ENCODE results near the gene GRK6. TPM values are rescaled to one million over a fixed set of nuclear protein-coding genes. Genes with fewer than 3 reads are reported as not detected.

GRK6 gene
- total RNA-seq, 1 donor from 2014 or later, result 28.7 TPM

DNA sequence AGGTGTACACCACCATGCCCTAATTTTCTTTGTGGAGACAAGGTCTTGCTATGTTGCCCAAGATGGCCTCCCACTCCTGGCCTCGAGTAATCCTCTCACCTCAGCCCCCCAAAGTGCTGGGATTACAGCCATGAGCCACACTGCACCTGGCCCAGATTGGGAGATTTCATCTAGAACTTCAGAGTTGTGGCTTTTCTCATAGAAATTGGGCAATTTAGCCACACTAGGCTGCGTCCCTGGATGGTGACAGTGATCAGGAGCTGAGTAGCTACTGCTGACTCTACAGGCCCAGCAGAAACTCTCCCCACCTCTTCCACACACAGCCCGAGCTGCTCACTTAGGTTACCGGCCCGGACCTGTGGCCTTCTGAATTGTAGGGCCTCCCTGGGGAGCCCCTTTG is 33.7 kb upstream of the GRK6 start:
- intact Hi-C loops (cut with DNase I), result no loop called here
- no peaks in the 10 kb centered on the region for H3K9me3 ChIP-seq
- TF ChIP-seq POLR2A (IDR thresholded peaks at IDR 0.05) (no peak), POLR2AphosphoS5 (IDR thresholded peaks at IDR 0.05; ENCODE audit: insufficient read depth in 1 of 2, low read depth in 1 of 2) (no peak)
- TF ChIP-seq, protein P1, sequence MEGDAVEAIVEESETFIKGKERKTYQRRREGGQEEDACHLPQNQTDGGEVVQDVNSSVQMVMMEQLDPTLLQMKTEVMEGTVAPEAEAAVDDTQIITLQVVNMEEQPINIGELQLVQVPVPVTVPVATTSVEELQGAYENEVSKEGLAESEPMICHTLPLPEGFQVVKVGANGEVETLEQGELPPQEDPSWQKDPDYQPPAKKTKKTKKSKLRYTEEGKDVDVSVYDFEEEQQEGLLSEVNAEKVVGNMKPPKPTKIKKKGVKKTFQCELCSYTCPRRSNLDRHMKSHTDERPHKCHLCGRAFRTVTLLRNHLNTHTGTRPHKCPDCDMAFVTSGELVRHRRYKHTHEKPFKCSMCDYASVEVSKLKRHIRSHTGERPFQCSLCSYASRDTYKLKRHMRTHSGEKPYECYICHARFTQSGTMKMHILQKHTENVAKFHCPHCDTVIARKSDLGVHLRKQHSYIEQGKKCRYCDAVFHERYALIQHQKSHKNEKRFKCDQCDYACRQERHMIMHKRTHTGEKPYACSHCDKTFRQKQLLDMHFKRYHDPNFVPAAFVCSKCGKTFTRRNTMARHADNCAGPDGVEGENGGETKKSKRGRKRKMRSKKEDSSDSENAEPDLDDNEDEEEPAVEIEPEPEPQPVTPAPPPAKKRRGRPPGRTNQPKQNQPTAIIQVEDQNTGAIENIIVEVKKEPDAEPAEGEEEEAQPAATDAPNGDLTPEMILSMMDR (IDR thresholded peaks at IDR 0.05), result no peak

GRCh38 chr5:177393206-177393765 is 33.2 kb upstream of the GRK6 start:
- intact Hi-C loops (cut with DNase I), result no loop called here
- H3K27me3 ChIP-seq, result no peaks in the 10 kb centered on the region
- TF ChIP-seq, protein P1 (IDR thresholded peaks at IDR 0.05), result no peak
- no peak for TF ChIP-seq POLR2A (IDR thresholded peaks at IDR 0.05)
- no peak for TF ChIP-seq POLR2AphosphoS5 (IDR thresholded peaks at IDR 0.05; ENCODE audit: insufficient read depth in 1 of 2, low read depth in 1 of 2)

More for the DNA sequence above, 33.7 kb upstream of the GRK6 start:
- H3K27ac ChIP-seq, result no peak overlapping the region
- peaks cover 27% of the 10 kb centered on the region for H3K4me1 ChIP-seq
- H3K4me3 ChIP-seq, result no peak overlapping the region
- DNase-seq (ENCODE audit: extremely low spot score in 2 of 2), result no peak
- no peaks in the 10 kb centered on the region for H3K27me3 ChIP-seq
- no peaks in the 10 kb centered on the region for H3K36me3 ChIP-seq

DNA sequence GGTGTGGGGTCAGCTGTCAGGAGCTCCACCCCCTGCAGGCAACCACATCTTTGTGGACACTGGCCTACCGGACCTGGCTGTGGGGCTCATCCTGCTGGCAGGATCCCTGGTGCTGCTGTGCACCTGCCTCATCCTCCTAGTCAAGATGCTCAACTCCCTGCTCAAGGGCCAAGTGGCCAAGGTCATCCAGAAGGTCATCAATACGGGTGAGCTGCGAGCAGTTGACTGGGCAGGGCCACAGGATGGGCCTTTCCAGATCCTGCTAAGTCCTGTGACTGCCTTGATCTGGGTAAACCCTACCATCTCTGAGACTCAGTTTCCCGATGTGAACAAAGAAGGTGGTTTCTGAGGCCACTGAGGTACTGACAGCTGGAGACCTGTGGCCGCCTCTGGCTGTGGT is 32.5 kb upstream of the GRK6 start:
- Histone ChIP-seq H3K27me3 (no peaks in the 10 kb centered on the region), H3K4me3 (no peak overlapping the region), H3K27ac (no peak overlapping the region), H3K9me3 (no peaks in the 10 kb centered on the region), H3K4me1 (peaks cover 15% of the 10 kb centered on the region), H3K36me3 (no peaks in the 10 kb centered on the region)
- TF ChIP-seq POLR2AphosphoS5 (IDR thresholded peaks at IDR 0.05; ENCODE audit: insufficient read depth in 1 of 2, low read depth in 1 of 2), result no peak
- no peak for TF ChIP-seq POLR2A (IDR thresholded peaks at IDR 0.05)
- TF ChIP-seq, protein P1 (IDR thresholded peaks at IDR 0.05), result no peak
- DNase-seq (ENCODE audit: extremely low spot score in 2 of 2), result no peak
- intact Hi-C loops (cut with DNase I), result no loop called here

More at GRCh38 chr5:177393206-177393765, 33.2 kb upstream of the GRK6 start:
- no peak overlapping the region for H3K4me3 ChIP-seq
- H3K9me3 ChIP-seq, result no peaks in the 10 kb centered on the region
- peaks cover 22% of the 10 kb centered on the region for H3K4me1 ChIP-seq
- no peak overlapping the region for H3K27ac ChIP-seq
- no peak for DNase-seq (ENCODE audit: extremely low spot score in 2 of 2)
- H3K36me3 ChIP-seq, result no peaks in the 10 kb centered on the region

- no peak for DNase-seq (ENCODE audit: extremely low spot score in 2 of 2)
- intact Hi-C loops (cut with DNase I), result no loop called here
- peaks cover 11% of the 10 kb centered on the region for H3K4me1 ChIP-seq
- H3K36me3 ChIP-seq, result no peaks in the 10 kb centered on the region
- no peak overlapping the region for H3K4me3 ChIP-seq
- peaks cover 11% of the 10 kb centered on the region for H3K27me3 ChIP-seq
- H3K27ac ChIP-seq, result no peak overlapping the region
- no peaks in the 10 kb centered on the region for H3K9me3 ChIP-seq
- TF ChIP-seq POLR2AphosphoS5 (IDR thresholded peaks at IDR 0.05; ENCODE audit: insufficient read depth in 1 of 2, low read depth in 1 of 2) (no peak), POLR2A (IDR thresholded peaks at IDR 0.05) (no peak)
- TF ChIP-seq, protein P1 (IDR thresholded peaks at IDR 0.05), result no peak
Measured at GRCh38 chr5:177396078-177396477, 30.4 kb upstream of the GRK6 start.

- H3K36me3 ChIP-seq, result no peaks in the 10 kb centered on the region
- H3K27me3 ChIP-seq, result peaks cover 11% of the 10 kb centered on the region
- H3K4me3 ChIP-seq, result no peak overlapping the region
- intact Hi-C loops (cut with DNase I), result no loop called here
- peaks cover 11% of the 10 kb centered on the region for H3K4me1 ChIP-seq
- DNase-seq (ENCODE audit: extremely low spot score in 2 of 2), result no peak
- TF ChIP-seq POLR2A (IDR thresholded peaks at IDR 0.05) (no peak), POLR2AphosphoS5 (IDR thresholded peaks at IDR 0.05; ENCODE audit: insufficient read depth in 1 of 2, low read depth in 1 of 2) (no peak)
- TF ChIP-seq, protein P1 (IDR thresholded peaks at IDR 0.05), result no peak
- no peak overlapping the region for H3K27ac ChIP-seq
- H3K9me3 ChIP-seq, result no peaks in the 10 kb centered on the region
Measured at GRCh38 chr5:177396807-177397206, 29.7 kb upstream of the GRK6 start.

All from vagina (tissue), 2 donors.